SW480 (cell line): ENCODE measurements around the gene PPP1R3F.
"Not testable (repeated sequence)": the region's sequence is repeated elsewhere in the genome, so short reads cannot be mapped to it uniquely, and the experiment has no call there.

Experiments used
- DNase-seq: peaks from one replicate; pipeline ENCODE4 v3.0.0-alpha.2; 2016; ENCODE audit warnings: low spot score

PPP1R3F gene

DNA sequence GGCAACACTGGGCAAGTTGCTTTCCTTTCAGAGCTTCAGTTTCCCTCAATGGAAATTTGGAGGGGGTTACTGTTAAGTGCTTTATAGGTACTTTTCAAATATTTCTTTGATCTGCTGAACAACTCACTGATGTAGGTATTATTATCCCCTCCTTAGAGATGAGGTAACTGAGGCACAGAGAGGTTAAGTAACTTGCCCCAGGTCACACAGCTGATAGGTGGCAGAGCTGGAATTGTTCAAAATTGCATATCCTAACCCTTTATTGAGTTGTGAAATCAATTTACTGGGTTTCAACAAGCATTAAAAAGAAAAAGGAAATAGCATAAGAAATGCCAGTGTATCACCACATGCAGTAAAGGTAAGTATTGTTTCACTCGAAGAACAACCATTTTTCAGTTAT is 6.6 kb downstream of the PPP1R3F start:
- DNase-seq, result no peak

DNA sequence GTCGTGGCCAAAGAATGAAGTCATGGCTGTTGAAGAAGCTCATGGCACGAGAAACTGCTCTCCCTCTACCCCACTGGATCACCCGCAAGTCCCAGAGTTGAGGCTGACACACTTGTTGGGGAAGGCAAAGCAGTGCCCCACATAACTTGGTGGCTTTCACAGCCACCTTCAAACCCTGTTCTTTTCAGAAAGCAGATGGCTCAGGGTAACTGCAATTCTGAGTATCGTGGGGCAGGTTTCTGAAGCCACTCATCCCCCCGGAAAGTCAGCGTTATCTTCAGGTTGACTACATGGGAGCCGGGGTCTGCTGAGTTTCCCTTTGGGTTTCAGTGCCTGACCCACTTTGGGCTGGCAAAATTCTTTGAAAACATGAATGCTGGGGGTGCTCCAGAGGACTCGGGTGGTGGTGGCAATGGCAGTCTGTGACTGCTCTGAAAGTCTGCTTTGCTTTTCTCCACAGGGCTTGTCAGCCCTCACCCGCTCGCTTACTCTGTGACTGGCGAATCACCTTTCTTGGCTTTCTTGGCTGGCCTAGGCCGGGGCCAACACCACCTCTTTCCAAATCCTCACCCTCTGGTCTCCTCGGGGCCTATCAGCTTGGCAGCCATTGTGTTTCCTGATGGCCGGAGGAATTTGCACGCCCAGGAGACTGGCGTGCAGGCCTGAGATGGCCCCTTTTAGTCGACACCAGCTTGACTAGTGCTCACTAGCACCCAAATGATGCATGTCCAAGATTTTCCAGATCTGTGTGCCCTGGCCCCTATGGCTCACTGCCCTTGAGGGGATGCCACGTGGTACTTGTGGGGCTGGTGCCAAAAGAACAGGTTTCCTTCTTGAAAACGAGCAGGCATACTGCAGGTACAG is 7.3 kb downstream of the PPP1R3F start:
- DNase-seq, result no peak

DNA sequence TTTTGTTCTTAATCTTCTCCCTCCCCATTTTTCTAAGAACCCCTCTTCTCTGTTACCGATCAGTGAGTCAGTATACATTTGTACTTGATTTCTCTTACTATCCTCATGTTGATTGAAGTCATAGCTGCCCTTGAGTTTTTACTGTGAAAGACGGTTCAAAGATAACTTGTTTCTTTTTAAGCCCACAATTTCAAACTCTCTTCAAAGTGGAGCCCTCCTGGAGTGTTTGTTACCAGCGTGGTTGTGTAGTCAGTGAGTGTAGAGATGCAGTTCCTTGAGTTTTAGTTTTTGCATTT is 7.9 kb downstream of the PPP1R3F start:
- no peak for DNase-seq

DNA sequence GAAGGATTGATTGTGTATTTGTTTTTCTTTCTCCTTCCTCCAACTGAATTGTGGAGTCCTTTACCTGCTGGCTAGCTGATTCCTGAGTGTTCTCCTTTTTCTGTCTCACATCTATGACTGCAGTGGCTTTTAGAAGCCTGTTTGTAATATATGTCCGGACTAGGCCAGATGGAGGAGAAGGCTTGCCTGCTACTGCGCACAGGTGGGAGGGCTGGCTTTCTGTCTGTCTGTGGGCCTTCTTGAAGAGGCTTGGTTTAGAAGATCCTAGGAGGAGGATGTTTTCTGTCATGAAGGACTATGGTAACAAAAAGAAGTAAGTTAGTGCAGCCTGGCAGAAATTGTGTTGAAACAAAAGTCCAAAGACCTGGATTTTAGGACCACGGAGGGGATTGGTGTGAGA is 8.5 kb downstream of the PPP1R3F start:
- no peak for DNase-seq

DNA sequence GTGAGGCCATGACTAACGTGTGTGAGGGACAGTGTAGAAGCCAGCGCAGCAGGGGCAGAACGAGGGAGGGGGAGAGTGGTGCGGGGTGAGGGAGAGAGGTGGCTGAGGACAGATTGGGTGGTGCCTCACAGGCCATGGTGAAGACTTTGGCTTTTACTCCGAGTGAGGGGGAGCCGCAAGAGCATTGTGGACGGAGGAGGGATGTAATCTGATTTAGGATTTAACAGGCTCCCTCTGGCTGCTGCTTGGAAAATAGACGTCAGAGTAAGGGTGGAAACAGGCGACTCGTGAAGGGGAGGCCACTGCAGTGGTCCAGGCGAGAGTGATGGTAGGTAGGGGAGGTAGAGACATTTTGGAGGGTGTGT is 13.0 kb downstream of the PPP1R3F start:
- peak; percentile 14 for DNase-seq

DNA sequence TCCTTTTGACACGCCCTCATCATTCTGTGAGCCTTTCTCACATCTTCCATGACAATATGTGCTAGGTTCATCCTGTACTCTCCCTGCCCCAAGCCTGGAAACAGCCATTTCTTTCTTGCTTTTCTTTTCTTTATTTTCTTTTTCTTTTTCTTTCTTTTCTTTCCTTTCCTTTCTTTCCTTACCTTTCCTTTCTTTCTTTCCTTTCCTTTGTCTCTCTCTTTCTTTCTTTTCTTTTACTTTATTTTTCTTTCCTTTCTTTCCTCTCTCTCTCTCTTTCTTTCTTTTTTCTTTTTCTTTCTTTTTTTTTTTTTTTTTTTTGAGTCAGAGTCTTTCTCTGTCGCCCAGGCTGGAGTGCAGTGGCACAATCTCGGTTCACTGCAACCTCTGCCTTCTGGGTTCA is 14.6 kb downstream of the PPP1R3F start:
- DNase-seq, result no peak

DNA sequence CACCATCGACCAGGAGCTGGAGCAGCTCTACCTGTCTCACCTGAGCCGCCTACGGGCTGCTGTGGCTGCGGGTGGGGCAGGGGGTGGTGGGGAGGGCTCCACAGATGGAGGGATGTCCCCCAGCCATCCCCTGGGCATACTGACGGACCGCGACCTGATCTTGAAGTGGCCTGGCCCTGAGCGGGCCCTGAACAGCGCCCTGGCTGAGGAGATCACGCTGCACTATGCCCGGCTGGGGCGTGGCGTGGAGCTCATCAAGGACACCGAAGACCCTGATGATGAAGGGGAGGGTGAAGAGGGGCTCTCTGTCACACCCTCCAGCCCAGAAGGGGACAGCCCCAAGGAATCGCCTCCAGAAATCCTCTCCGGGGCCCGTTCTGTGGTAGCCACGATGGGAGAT is 16.5 kb downstream of the PPP1R3F start:
- DNase-seq, result no peak

DNA sequence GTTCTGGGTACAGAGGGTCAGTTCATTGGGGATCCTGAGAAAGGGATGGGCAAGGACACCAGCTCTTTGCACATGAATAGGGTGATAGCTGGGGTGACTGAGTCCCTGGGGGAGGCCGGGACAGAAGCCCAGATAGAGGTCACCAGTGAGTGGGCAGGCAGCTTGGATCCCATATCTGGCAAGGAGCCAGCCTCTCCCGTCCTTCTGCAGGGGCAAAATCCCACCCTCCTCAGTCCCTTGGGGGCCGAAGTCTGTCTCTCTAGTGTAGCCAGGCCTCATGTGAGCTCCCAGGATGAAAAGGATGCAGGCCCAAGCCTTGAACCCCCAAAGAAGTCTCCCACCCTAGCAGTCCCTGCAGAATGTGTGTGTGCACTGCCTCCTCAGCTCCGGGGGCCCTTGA is 17.0 kb downstream of the PPP1R3F start:
- no peak for DNase-seq

DNA sequence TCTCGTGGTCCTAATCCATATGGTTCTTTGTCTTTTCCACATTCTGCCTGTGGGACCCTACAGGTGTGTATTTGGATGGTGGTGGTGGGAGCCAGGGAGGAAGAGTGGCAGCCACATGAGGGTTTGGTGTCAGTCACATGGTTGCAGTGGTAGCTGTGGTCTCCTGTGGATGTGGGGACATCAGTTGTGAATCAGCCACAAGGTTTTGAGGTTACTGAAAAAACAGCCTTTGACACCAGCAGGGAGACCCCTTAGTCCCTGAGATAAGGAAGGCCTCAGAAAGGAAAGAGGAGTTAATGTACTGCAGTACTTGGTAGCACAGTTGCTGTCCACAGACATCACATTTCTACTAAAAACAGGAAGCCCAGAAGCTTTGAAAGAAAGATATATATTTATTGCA is 18.1 kb downstream of the PPP1R3F start:
- no peak for DNase-seq

DNA sequence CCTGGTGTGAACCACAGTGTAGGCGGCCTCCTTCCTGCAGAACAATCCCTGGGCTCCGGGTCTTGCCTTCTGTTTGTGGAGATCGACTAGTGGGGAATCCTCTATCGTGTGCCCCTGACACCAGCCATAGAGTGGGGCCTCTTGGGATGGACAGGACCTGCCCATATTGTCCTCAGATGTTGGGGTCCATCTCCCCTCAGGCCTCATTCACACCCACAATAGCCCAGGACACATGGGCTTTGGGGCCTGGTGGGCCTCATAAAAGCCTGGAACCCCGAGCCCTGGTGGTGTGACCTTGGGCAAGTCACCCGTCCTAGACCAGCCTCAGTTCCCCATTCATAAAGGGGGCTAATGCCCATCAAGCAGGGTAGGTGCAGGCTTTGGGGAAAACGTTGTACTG is 20.6 kb downstream of the PPP1R3F start:
- no peak for DNase-seq

DNA sequence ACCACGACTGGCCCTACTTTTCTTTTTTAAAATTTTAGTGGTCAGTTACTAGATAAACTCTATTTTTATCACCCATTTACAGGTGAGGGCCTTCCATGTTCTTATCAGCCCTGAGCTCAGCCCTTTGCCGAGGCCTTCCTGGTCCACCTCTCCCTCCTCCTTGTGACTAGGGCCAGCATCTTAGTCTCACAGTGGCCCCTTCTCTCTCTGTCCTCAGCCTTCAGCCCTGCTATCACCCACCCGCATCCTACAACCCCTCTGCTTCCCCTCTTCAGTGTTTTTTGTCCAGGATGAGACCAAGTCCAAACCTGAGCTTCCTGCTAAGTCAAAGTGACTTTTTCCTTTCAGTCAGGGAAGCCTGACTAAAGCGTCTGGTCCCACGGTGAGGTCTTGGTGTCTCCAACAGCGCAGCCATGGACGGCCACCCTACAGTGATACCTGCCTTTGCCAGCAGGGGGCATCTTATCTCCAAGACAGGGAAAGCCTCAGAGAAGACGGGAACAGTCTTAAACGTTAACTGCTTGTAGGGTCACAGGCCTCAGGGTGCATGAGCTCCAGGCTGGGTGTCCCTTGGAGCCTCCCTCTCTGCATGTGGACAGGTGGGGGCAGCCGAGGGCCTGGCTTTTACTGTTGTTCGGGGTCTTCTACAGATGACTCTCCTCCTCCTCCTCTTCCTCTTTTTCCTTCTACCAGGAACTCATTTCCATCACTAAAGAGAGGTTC is 22.2 kb downstream of the PPP1R3F start:
- peak; percentile 57 for DNase-seq

DNA sequence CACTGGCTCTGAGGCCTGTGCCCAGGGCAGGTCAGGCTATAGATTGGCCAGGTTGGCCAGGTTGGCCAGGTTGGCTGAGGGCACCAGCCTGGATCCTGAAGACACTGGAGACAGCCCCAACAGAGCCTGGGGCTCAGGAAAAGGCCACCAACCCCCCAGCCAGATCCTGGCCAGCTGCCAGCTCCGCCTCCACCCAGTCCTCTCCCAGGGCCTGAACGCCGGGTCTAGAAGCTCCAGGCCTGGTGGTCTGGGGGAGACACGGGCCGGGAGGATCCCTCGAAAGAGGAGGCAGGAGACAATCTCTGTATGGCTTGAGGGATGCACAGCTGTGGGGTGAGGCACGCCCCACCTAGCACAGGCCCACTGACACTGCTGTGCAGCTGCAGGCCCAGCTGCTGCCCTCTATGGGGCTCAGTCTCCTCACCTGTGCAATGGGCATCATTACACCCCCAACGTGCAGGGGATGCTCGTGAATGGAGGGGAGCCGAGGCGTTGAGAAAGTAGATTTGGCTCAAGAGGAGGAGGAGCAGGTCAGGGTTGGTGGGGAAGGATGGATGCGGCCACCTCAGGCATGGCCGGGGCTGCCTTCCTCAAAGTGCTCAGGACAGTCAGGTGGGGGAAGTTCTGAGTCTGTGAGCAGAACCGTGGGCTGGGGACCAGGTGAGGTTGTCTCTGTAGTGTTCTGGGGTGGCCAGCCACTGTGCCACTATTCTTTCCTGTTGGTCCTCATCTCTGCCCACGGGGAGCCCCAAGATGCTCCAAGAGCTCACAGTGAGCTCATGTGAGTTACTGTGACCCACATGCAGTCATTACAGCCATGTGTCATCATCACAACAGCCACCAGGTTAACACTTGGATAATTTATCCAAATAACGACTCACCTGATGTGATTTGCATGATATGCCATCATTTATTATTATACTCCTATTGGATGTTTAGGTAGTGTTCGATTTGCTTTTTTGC is 23.1 kb downstream of the PPP1R3F start:
- DNase-seq, result no peak

DNA sequence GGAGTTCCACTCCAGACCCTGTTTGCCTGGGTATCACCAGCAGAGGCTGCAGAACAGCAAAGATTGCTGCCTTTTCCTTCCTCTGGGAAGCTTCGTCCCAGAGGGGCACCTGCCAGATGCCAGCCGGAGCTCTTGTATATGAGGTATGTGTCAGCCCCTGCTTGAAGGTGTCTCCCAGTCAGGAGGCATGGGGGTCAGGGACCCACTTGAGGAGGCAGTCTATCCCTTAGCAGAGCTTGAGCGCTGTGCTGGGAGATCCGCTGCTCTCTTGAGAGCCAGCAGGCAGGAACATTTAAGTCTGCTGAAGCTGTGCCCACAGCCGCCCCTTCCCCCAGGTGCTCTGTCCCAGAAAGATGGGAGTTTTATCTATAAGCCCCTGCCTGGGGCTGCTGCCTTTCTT is 29.7 kb downstream of the PPP1R3F start:
- not testable (repeated sequence) for DNase-seq

DNA sequence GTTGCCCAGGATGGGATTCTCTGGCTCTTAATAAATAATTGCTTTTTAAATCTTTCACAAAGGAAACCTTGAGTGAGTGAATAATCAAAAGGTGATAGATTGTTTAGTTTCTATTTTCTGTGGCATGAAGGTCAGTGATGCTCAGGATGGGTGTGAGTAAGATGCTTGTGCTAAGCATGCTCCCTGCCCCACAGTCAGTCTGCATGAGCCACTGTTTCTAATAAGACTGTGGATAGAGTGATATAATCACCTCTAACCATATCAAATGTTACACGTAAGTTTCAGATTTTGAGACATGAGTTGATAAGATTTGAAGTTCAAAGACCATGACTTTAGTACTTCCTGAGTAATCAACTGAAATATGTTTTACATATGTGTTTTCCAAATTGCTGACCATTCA is 31.1 kb downstream of the PPP1R3F start:
- DNase-seq, result no peak

DNA sequence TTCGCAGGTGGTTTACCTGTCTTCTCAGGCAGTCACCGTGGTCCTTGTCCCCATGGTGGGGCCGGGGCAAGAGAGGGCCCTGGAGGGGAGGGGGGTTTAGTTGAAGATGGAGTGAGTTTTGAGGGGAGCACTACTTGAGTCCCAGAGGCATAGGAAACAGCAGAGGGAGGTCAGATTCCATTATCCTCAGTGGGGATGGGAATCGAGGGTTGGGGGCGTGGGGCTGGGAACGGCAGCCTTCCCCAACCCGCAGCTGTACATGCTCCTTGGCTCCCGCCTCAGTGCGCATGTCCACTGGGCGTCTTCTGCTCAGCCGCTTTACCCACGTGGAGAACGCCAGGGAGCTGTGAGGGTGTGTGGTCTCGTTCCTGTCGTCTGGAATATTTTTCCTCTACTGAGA is 33.8 kb downstream of the PPP1R3F start, which contains the start of gene GAGE10:
Gene GAGE10, plus strand, starts transcription at position 301 of the 400 bp plus-strand sequence. CDS start 1,214 bp downstream, outside the sequence.
- DNase-seq, result no peak

DNA sequence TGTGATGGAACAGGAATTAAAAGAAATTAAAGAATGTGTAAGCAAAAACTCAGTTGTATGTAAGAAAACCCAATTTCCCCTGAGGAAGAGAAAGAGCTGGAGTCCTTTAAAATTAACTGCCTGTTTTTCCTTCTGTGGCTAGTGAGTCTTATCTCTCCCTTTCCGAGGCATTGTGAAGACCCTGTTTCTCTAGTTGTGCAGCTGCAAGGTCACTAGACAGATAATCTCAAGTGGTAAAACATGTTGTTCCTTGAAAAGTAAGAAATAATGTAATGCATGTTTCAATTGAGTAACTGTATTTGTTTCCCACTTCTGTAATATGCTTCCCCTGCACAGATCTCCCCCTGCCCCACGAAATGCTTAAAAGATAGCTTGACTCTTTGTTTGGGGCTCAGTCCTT is 38.2 kb downstream of the PPP1R3F start:
- DNase-seq, result not testable (repeated sequence)

DNA sequence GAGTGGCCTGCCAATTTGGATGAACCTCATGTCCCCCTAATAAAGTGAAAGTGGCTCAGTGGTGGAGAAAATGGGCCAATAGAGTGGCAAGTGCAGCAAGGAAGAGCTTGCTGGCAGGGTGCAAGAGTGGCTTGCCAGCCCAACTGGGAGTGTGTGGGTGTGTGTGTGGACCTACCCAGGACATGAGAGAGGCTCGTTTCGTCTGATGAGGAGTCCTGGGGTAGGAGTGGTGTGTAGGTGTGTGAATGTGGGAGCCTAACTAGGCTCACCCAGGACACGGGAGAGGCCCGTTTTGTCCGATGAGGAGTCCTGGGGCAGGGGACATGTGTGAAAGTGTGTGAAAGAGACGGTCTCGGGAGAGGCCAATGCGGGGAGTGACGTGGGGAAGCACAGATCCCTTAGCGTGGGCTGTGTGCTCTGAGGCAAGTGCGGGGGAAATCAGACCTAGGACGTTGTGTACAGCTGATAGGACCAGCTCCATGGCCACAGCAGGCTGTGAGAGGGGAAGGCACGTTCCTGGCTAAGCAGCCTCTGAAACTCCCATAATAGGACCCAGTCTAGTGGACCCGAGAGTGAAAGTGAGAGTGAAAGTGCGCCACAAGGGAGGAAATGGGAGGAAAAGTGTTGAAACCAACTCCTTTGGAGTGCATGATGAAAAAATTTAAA is 39.1 kb downstream of the PPP1R3F start:
- DNase-seq, result no peak

DNA sequence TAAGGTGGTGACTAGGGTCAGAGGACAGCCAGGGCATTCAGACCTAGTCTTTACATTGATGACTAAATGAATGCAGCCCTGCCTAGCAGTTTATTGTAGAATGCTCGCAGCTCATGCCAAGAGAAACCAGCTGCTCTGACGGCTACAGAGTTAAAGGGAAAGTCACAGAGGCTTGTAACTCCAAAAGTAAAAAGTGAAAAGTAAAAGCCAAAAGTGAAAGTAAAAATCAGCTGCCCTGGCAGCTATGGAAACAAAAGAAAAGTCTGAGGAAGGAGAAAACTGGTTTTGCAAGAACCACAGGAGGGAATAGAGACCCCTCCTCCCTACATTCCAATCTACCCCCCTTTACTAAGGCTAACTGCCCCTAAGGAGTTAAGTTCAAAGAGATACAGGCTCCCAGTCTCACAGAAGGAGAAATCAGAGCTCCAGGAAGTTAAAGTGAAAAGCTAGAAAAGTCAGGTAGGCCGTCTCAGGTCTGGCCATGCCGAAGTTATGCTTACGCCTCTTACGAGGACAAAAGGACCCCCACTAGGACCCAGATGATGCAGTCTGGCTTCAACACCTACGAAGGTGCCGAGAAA is 39.9 kb downstream of the PPP1R3F start:
- DNase-seq, result no peak

DNA sequence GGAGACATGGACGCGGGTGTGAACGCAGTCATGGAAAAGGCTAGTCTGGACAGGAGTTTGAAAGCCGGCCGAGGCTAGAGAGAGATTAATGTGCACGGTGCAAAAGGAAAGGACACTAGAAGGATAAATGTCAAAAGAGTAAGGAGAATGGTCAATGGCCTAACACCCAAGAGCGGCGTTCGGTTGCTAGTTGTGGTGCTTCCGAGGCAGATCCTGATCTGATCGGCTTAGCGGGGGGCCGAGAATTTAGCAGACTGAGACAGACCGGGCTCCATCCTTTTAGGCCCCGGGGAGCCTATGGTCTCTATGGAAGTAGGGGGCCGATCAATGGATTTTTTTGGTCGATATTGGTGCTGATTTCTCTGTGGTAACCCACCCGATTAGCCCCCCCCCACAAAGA is 40.8 kb downstream of the PPP1R3F start:
- DNase-seq, result no peak

DNA sequence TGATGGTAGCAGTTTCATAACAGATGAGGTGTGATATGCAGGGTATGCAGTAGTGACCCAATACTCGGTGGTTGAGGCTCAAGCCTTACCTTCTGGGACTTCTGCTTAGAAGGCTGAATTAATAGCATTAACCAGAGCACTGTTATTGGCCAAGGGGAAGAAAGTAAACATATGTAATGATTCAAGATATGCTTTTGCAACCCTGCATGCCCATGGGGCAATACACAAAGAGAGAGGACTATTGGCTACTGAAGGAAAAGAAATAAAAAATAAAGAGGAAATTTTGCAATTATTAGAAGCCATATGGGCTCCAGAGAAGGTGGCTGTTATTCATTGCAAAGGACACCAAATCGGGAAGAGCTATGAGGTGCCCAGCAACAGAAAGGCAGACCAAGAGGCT is 42.6 kb downstream of the PPP1R3F start:
- DNase-seq, result no peak

DNA sequence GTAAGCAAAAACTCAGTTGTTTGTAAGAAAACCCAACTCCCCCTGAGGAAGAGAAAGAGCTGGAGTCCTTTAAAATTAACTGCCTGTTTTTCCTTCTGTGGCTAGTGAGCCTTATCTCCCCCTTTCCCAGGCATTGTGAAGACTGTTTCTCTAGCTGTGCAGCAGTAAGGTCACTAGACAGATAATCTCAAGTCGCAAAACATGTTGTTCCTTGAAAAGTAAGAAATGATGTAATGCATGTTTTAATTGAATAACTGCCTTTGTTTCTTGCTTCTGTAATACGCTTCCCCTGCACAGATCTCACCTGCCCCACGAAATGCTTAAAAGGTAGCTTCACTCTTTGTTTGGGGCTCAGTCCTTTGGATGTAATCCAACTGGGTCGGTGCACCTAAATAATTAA is 46.5 kb downstream of the PPP1R3F start:
- no peak for DNase-seq

DNA sequence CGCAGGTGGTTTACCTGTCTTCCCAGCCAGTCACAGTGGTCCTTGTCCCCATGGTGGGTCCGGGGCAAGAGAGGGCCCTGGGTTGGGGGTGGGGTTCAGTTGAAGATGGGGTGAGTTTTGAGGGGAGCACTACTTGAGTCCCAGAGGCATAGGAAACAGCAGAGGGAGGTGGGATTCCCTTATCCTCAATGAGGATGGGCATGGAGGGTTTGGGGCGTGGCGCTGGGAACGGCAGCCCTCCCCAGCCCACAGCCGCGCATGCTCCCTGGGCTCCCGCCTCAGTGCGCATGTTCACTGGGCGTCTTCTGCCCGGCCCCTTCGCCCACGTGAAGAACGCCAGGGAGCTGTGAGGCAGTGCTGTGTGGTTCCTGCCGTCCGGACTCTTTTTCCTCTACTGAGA is 52.1 kb downstream of the PPP1R3F start, which contains the start of gene GAGE12J:
Gene GAGE12J, plus strand, starts transcription at position 301 of the 400 bp plus-strand sequence. CDS start 1,157 bp downstream, outside the sequence.
- DNase-seq, result not testable (repeated sequence)
